Measurements from ENCODE around the gene ELP5. TPM values are rescaled to one million over a fixed set of nuclear protein-coding genes. Genes with fewer than 3 reads are reported as not detected.

ELP5 gene
- total and polyA plus RNA-seq, 2 donors (not counting 3 experiments of a cell fraction or from before 2014, with no cell fraction given) = 44.4 to 54.7 TPM

GRCh38 chr17:7207120-7208001, 44.7 kb upstream of the ELP5 start:
- ChIA-PET POLR2A (no interaction called here), CTCF (interaction anchor here (1.0 kb wide), 1 partner anchor 162 kb away, joined by 3 read pairs; no protein-coding TSS in a partner anchor)
- no peaks in the 10 kb centered on the region for H3K9me3 ChIP-seq (replicated peaks; ENCODE audit: control insufficient read depth, insufficient read depth, low read length)
- no peak overlapping the region for H3K9ac ChIP-seq (replicated peaks; ENCODE audit: extremely low read depth, insufficient read depth, low read length)
- BruUV-seq (replicated peaks) = no TSS peak
- H3K4me2 ChIP-seq (ENCODE audit: insufficient read depth, low read length) = no peak overlapping the region
- no peak overlapping the region for H3K27ac ChIP-seq (ENCODE audit: insufficient read depth, low read depth, low read length)
- no peak overlapping the region for H3K4me3 ChIP-seq (replicated peaks in 1 of 3; ENCODE audit: insufficient read depth in 1 of 3, low read depth in 1 of 3, low read length in 3 of 3)
- peaks cover 6% of the 10 kb centered on the region for H3K4me1 ChIP-seq (ENCODE audit: control insufficient read depth, extremely low read depth, insufficient read depth, low read length)
- FAIRE-seq (no peak), DNase-seq (ENCODE audit: low read depth, low spot score) (no peak)
- no peaks in the 10 kb centered on the region for H3K9me1 ChIP-seq (replicated peaks; ENCODE audit: control insufficient read depth, extremely low read depth, insufficient read depth, low read length)
- H2AFZ ChIP-seq (ENCODE audit: low read depth, low read length) = no peak overlapping the region
- H3K36me3 ChIP-seq (ENCODE audit: control insufficient read depth in 2 of 2, extremely low read depth in 1 of 2, insufficient read depth in 2 of 2, low read length in 2 of 2) = peaks cover 3 to 15% of the 10 kb centered on the region in 2 experiments
- dilution Hi-C loops (cut with MboI; ENCODE audit: extremely low pct_ligation_motif_present, low sequenced_read_pairs) = no loop called here
- no peaks in the 10 kb centered on the region for H3K27me3 ChIP-seq (ENCODE audit: control insufficient read depth in 2 of 2, insufficient read depth in 2 of 2, low read length in 2 of 2)
- no peaks in the 10 kb centered on the region for H4K20me1 ChIP-seq (replicated peaks; ENCODE audit: control insufficient read depth, extremely low read depth, insufficient read depth, low read length)
- peaks cover 5% of the 10 kb centered on the region for H3K79me2 ChIP-seq (ENCODE audit: control insufficient read depth, insufficient read depth, low read length)
- TF ChIP-seq POLR2AphosphoS5 (IDR thresholded peaks at IDR 0.05; ENCODE audit: insufficient read depth, low read depth, low read length) (no peak), FOS (IDR thresholded peaks at IDR 0.05; ENCODE audit: borderline replicate concordance, insufficient read depth, low read length) (no peak), MYC (IDR thresholded peaks at IDR 0.05; ENCODE audit: low read depth, low read length) (no peak)
- intact Hi-C loops (cut with micrococcal nuclease) = no loop called here

DNA sequence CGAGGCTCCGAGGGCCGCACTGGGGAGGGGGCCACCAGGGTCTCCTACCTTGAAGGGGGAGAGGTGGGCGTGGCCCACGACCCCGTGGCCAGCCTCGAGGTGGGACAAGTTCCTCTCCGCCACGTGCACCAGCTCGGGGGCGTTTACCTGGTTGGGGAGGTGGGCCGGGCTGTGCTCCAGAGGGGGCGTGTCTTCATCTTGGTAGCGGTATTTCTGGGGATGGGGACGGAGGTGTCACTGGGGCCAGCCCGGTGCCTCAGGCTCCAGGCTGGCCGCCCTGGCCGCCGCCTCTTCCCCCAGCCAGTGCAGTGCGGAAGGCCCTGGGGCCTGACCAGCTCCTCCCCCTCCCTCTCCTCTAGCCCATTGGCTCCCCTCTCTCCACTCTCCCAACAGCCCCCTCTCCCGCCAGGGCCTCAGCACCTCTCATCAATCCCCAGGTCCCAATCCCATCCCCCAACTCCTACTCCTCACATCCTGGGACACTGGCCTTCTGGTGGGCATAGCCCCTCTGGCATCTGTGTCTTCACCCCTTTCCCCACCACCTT, 43.9 kb upstream of the ELP5 start:
- no peak for DNase-seq (ENCODE audit: low read depth, low spot score)
- intact Hi-C loops (cut with micrococcal nuclease) = no loop called here
- no peak for FAIRE-seq
- Histone ChIP-seq H3K79me2 (ENCODE audit: control insufficient read depth, insufficient read depth, low read length) (peaks cover 5% of the 10 kb centered on the region), H3K9ac (replicated peaks; ENCODE audit: extremely low read depth, insufficient read depth, low read length) (no peak overlapping the region), H4K20me1 (replicated peaks; ENCODE audit: control insufficient read depth, extremely low read depth, insufficient read depth, low read length) (no peaks in the 10 kb centered on the region), H3K4me1 (ENCODE audit: control insufficient read depth, extremely low read depth, insufficient read depth, low read length) (peaks cover 6% of the 10 kb centered on the region), H3K27me3 (ENCODE audit: control insufficient read depth in 2 of 2, insufficient read depth in 2 of 2, low read length in 2 of 2) (no peaks in the 10 kb centered on the region), H3K36me3 (ENCODE audit: control insufficient read depth in 2 of 2, extremely low read depth in 1 of 2, insufficient read depth in 2 of 2, low read length in 2 of 2) (peaks cover 0 to 10% of the 10 kb centered on the region in 2 experiments), H3K9me1 (replicated peaks; ENCODE audit: control insufficient read depth, extremely low read depth, insufficient read depth, low read length) (no peaks in the 10 kb centered on the region), H3K4me2 (ENCODE audit: insufficient read depth, low read length) (no peak overlapping the region), H3K4me3 (replicated peaks in 1 of 3; ENCODE audit: insufficient read depth in 1 of 3, low read depth in 1 of 3, low read length in 3 of 3) (no peak overlapping the region), H2AFZ (ENCODE audit: low read depth, low read length) (no peak overlapping the region), H3K9me3 (replicated peaks; ENCODE audit: control insufficient read depth, insufficient read depth, low read length) (no peaks in the 10 kb centered on the region), H3K27ac (ENCODE audit: insufficient read depth, low read depth, low read length) (no peak overlapping the region)
- no TSS peak for BruUV-seq (replicated peaks)
- no peak for TF ChIP-seq MAX (IDR thresholded peaks at IDR 0.05; ENCODE audit: insufficient read depth, insufficient read length)
- no peak for TF ChIP-seq POLR2A (IDR thresholded peaks at IDR 0.05; ENCODE audit: low read depth, low read length)
- dilution Hi-C loops (cut with MboI; ENCODE audit: extremely low pct_ligation_motif_present, low sequenced_read_pairs) = no loop called here
- ChIA-PET CTCF (interaction anchor here (1.0 kb wide), 1 partner anchor 163 kb away, joined by 3 read pairs; no protein-coding TSS in a partner anchor), POLR2A (no interaction called here)
